ENCODE results near the gene CHSY1. TPM values are rescaled to one million over a fixed set of nuclear protein-coding genes. Genes with fewer than 3 reads are reported as not detected.

Gene CHSY1
- total RNA-seq, 1 donor from 2014 or later, result 69.3 TPM

GRCh38 chr15:101264911-101265641 lies 13.2 kb upstream of the CHSY1 start:
- no peaks in the 10 kb centered on the region for H3K9me3 Mint-ChIP-seq
- no peak overlapping the region for H3K27ac Mint-ChIP-seq
- peaks cover 3% of the 10 kb centered on the region for H3K36me3 Mint-ChIP-seq
- TF ChIP-seq, protein P1, sequence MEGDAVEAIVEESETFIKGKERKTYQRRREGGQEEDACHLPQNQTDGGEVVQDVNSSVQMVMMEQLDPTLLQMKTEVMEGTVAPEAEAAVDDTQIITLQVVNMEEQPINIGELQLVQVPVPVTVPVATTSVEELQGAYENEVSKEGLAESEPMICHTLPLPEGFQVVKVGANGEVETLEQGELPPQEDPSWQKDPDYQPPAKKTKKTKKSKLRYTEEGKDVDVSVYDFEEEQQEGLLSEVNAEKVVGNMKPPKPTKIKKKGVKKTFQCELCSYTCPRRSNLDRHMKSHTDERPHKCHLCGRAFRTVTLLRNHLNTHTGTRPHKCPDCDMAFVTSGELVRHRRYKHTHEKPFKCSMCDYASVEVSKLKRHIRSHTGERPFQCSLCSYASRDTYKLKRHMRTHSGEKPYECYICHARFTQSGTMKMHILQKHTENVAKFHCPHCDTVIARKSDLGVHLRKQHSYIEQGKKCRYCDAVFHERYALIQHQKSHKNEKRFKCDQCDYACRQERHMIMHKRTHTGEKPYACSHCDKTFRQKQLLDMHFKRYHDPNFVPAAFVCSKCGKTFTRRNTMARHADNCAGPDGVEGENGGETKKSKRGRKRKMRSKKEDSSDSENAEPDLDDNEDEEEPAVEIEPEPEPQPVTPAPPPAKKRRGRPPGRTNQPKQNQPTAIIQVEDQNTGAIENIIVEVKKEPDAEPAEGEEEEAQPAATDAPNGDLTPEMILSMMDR (IDR thresholded peaks at IDR 0.05; ENCODE audit: unreplicated experiment), result no peak
- H3K4me3 Mint-ChIP-seq, result no peak overlapping the region
- no peaks in the 10 kb centered on the region for H3K4me1 Mint-ChIP-seq
- no peak for DNase-seq (ENCODE audit: low spot score in 2 of 2, unreplicated experiment in 2 of 2)
- peaks cover 8% of the 10 kb centered on the region for H3K27me3 Mint-ChIP-seq (ENCODE audit: low read depth)

DNA sequence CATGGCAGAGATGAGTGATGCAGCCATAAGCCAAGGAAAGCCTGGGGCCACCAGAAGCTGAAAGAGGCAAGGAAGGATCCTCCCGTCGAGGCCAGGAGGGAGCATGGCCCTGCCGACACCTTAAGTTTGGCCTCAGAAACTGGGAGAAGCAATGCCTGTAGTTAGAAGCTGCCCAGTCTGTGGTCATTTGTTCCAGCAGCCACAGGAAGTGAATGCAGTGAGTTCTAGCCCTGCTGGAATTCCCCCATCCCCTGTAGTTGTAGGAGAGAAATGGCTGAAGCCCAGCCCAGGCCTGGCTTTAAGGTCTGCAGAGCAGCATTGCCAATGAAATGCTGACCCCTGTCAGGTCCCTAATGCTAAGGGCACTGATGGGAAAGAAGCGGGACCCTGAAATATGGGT lies 12.2 kb upstream of the CHSY1 start:
- H3K4me3 Mint-ChIP-seq, result no peak overlapping the region
- H3K27me3 Mint-ChIP-seq (ENCODE audit: low read depth), result peaks cover 14% of the 10 kb centered on the region
- no peaks in the 10 kb centered on the region for H3K36me3 Mint-ChIP-seq
- DNase-seq (ENCODE audit: low spot score in 2 of 2, unreplicated experiment in 2 of 2), result no peak
- TF ChIP-seq, protein P1 (IDR thresholded peaks at IDR 0.05; ENCODE audit: unreplicated experiment), result no peak
- H3K4me1 Mint-ChIP-seq, result no peaks in the 10 kb centered on the region
- H3K27ac Mint-ChIP-seq, result no peak overlapping the region
- no peaks in the 10 kb centered on the region for H3K9me3 Mint-ChIP-seq

DNA sequence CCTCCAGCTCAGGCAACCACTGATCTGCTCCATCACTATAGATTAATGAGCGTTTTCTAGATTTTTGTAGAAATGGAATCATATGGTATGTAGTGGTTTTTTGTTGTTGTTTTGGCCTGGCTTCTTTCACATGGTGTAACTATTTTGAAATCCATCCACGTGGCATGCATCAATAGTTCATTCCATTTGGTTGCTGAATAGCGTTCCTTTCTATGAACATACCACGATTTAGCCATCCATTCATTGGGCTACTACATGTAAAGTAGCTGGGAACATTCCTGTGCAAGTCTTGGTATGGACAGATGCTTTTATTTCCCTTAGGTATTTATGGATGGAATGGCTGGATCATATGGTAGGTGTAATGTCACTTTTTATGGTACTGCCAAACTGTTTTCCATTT lies 10.7 kb upstream of the CHSY1 start:
- no peak for DNase-seq (ENCODE audit: low spot score in 2 of 2, unreplicated experiment in 2 of 2)
- H3K27me3 Mint-ChIP-seq (ENCODE audit: low read depth), result peaks cover 14% of the 10 kb centered on the region
- peaks cover 2% of the 10 kb centered on the region for H3K4me1 Mint-ChIP-seq
- no peak overlapping the region for H3K27ac Mint-ChIP-seq
- no peak overlapping the region for H3K4me3 Mint-ChIP-seq
- TF ChIP-seq, protein P1 (IDR thresholded peaks at IDR 0.05; ENCODE audit: unreplicated experiment), result no peak
- H3K9me3 Mint-ChIP-seq, result no peaks in the 10 kb centered on the region
- H3K36me3 Mint-ChIP-seq, result no peaks in the 10 kb centered on the region

- Mint-ChIP-seq H3K4me3 (no peak overlapping the region), H3K27me3 (ENCODE audit: low read depth) (peaks cover 14% of the 10 kb centered on the region), H3K9me3 (no peaks in the 10 kb centered on the region), H3K36me3 (no peaks in the 10 kb centered on the region), H3K4me1 (peaks cover 9% of the 10 kb centered on the region), H3K27ac (peak overlapping the region; percentile 34)
- peak; percentile 35 to 61 for DNase-seq (ENCODE audit: low spot score in 2 of 2, unreplicated experiment in 2 of 2)
- TF ChIP-seq, protein P1 (IDR thresholded peaks at IDR 0.05; ENCODE audit: unreplicated experiment), result peak; percentile 64
Measured at GRCh38 chr15:101258238-101259144, 6.6 kb upstream of the CHSY1 start.

DNA sequence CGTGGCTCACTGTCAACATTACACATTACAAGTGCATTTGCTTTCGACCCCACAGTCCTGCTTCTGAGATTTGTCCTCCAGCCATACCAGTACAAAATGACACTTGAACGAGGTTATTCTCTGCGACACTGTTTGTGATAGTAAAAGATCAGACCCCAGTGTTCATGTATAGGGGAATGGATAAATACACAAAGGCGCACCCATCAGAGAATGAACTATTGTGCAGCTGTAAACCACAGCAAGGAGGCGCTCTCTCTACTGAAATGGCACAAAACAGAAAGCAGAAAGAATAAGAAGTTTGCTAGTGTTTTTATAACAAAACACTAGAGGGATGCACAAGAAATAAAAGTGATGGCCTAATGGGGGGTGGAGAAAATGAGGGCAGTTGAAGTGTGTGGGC lies 4.9 kb upstream of the CHSY1 start:
- Mint-ChIP-seq H3K4me1 (peaks cover 20% of the 10 kb centered on the region), H3K27me3 (ENCODE audit: low read depth) (peaks cover 9% of the 10 kb centered on the region), H3K9me3 (no peaks in the 10 kb centered on the region), H3K4me3 (no peak overlapping the region), H3K36me3 (no peaks in the 10 kb centered on the region), H3K27ac (no peak overlapping the region)
- no peak for DNase-seq (ENCODE audit: low spot score in 2 of 2, unreplicated experiment in 2 of 2)
- TF ChIP-seq, protein P1 (IDR thresholded peaks at IDR 0.05; ENCODE audit: unreplicated experiment), result no peak
